H1 (cell line): ENCODE data around the gene TIFAB. TPM values are rescaled to one million over a fixed set of nuclear protein-coding genes. Genes with fewer than 3 reads are reported as not detected.

Source experiments
- BCL11A ChIP-seq, 2 experiments: IDR thresholded peaks; one replicate each; pipeline ENCODE4 v1.6.1; 2011; ENCODE audit warnings: low read depth in 2 of 2, low read length in 2 of 2, mild to moderate bottlenecking in 2 of 2
- JUND ChIP-seq: IDR thresholded peaks from 2 replicates; pipeline ENCODE4 v1.6.1; 2011; ENCODE audit warnings: mild to moderate bottlenecking, improper control_type of control experiment, low read length
- polyA plus RNA-seq, 7 experiments: library from polyadenylated mRNA; depleted of rRNA in 3 of 7; stranded (reverse) in 5 of 7; unstranded in 2 of 7; fragments of >200 nt in 5 of 7; fragments of 200-250 nt in 2 of 7; gene quantifications; 1 replicate in 5 of 7; 2 replicates in 1 of 7; 4 replicates in 1 of 7; pipeline versions ENCODE4 v1.2.1 to v1.2.3, GENCODE V29; 2011 to 2013; ENCODE audit warnings: missing spikeins in 2 of 7, mixed read lengths in 2 of 7
- total RNA-seq: library from RNA; stranded (reverse); fragmentation: NEBNext Ultra II Directional; extraction: Animal tissue kit (Norgen Biotek cat#: 25700); gene quantifications from 2 replicates; pipeline ENCODE4 v1.2.1, GENCODE V29; 2021

Gene TIFAB
- total and polyA plus RNA-seq, 2 of the 8 experiments (the other 6 are each of a cell fraction or from before 2014, with no cell fraction given): not detected

DNA sequence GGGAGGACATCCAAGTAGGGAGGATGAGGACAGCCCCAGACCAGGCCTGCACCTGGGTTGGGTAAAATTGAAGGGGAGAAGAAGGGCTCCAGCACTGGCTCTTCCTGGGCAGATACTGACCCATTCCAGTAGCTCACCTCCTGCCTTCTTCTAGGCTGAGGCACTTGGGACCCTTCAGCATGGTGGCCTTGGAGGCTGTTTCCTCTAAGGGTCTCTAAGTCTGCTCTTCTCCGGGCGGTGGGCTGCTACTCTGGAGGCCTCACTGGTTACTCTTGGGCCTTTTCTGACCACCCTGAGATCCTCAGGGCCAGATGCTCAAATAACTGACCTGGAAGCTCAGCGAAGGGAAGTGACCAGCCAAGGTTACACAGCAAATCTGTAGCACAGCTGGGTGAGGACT lies 2.8 kb upstream of the TIFAB start (continued):
- TF ChIP-seq BCL11A (IDR thresholded peaks at IDR 0.05; ENCODE audit: low read depth in 2 of 2, low read length in 2 of 2) (no peak), JUND (no peak)
